Tibial nerve (tissue), 3 donors: ENCODE measurements around the gene VPS18.

Source experiments
- CTCF ChIP-seq, 5 experiments: fragments of 200-600 bp in 3 of 5; fragments of 450-650 bp in 2 of 5; sonication (generic) in 3 of 5; IDR thresholded peaks; one replicate each; pipeline ENCODE4 v1.5.1; 2016 to 2019; ENCODE audit warnings: antibody characterized with exemption in 5 of 5, mild to moderate bottlenecking in 3 of 5, moderate library complexity in 2 of 5
- POLR2A ChIP-seq, 2 donors: fragments of 450-650 bp; IDR thresholded peaks; one replicate each; pipeline ENCODE4 v1.6.1; 2017; ENCODE audit warnings: antibody characterized with exemption in 2 of 2, mild to moderate bottlenecking in 2 of 2, moderate library complexity in 2 of 2

- TF ChIP-seq CTCF (IDR thresholded peaks at IDR 0.05) (no peak), POLR2A (IDR thresholded peaks at IDR 0.05) (no peak)
Observed at GRCh38 chr15:40869686-40870085, 24.6 kb upstream of the VPS18 start.
